ENCODE measurements around the gene TH.

Gene TH

GRCh38 chr11:2149460-2149859 is 22.2 kb downstream of the TH start:
- Histone ChIP-seq H3K79me1 (ENCODE audit: low read length) (no peaks in the 10 kb centered on the region), H2BK120ac (ENCODE audit: low read depth, low read length) (no peak overlapping the region), H3K4me1 (ENCODE audit: control insufficient read depth, low read depth, low read length) (no peaks in the 10 kb centered on the region), H3K36me3 (ENCODE audit: control insufficient read depth, insufficient read depth, low read length) (no peaks in the 10 kb centered on the region), H3K4me2 (ENCODE audit: low read length) (no peak overlapping the region), H4K8ac (ENCODE audit: low read depth, low read length) (no peak overlapping the region), H3K9ac (ENCODE audit: low read length) (no peak overlapping the region), H2AK5ac (ENCODE audit: low read length) (no peak overlapping the region), H3K27ac (ENCODE audit: low read depth, low read length) (no peak overlapping the region), H4K5ac (ENCODE audit: low read length) (no peak overlapping the region), H3K27me3 (ENCODE audit: insufficient read depth, low read length, poor library complexity) (peaks cover 44% of the 10 kb centered on the region), H3K23ac (ENCODE audit: low read length) (no peak overlapping the region), H3K56ac (ENCODE audit: low read length) (no peak overlapping the region), H3K18ac (ENCODE audit: low read length) (no peak overlapping the region), H3K79me2 (ENCODE audit: control insufficient read depth, insufficient read depth, low read length) (no peaks in the 10 kb centered on the region), H2BK15ac (replicated peaks; ENCODE audit: low read depth) (no peak overlapping the region), H2BK5ac (ENCODE audit: low read length) (no peak overlapping the region), H3K4ac (ENCODE audit: low read depth, low read length) (no peak overlapping the region), H3K4me3 (ENCODE audit: low read length) (no peak overlapping the region)
- no CpG with 5 or more reads among the region's 8 CpGs for WGBS (ENCODE audit: extremely low coverage, insufficient coverage, low lambda C conversion rate)
- no peak for DNase-seq

DNA sequence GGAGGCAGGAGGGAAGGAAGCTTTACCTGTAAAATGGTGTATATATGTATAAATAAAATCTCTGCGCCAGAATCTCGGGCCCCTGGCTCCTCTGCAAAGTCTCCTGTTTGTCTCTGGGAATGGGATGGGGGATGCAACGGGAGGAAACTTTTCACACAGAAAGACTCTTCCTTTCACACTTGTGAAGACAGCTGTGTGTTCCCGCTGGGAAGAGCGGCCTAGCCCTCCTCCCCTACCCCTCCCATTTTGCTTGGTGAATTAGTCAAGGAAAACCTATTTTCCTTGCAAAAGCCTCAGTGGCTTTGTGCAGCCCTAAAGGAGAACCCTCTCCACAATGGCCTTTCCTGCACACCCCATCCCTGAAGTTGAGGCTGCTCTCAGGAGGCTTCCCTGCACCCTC is 23.0 kb downstream of the TH start:
- Histone ChIP-seq H3K4me3 (ENCODE audit: low read length) (no peak overlapping the region), H3K56ac (ENCODE audit: low read length) (no peak overlapping the region), H2AK5ac (ENCODE audit: low read length) (no peak overlapping the region), H3K9ac (ENCODE audit: low read length) (no peak overlapping the region), H2BK15ac (replicated peaks; ENCODE audit: low read depth) (no peak overlapping the region), H3K4ac (ENCODE audit: low read depth, low read length) (no peak overlapping the region), H4K5ac (ENCODE audit: low read length) (no peak overlapping the region), H3K79me2 (ENCODE audit: control insufficient read depth, insufficient read depth, low read length) (no peaks in the 10 kb centered on the region), H3K4me1 (ENCODE audit: control insufficient read depth, low read depth, low read length) (no peaks in the 10 kb centered on the region), H3K27ac (ENCODE audit: low read depth, low read length) (no peak overlapping the region), H3K4me2 (ENCODE audit: low read length) (no peak overlapping the region), H3K79me1 (ENCODE audit: low read length) (no peaks in the 10 kb centered on the region), H3K18ac (ENCODE audit: low read length) (no peak overlapping the region), H2BK120ac (ENCODE audit: low read depth, low read length) (no peak overlapping the region), H3K27me3 (ENCODE audit: insufficient read depth, low read length, poor library complexity) (peaks cover 52% of the 10 kb centered on the region), H3K36me3 (ENCODE audit: control insufficient read depth, insufficient read depth, low read length) (no peaks in the 10 kb centered on the region), H4K8ac (ENCODE audit: low read depth, low read length) (no peak overlapping the region), H2BK5ac (ENCODE audit: low read length) (no peak overlapping the region), H3K23ac (ENCODE audit: low read length) (no peak overlapping the region)
- no peak for DNase-seq
- WGBS (ENCODE audit: extremely low coverage, insufficient coverage, low lambda C conversion rate): no CpG with 5 or more reads among the region's 5 CpGs

DNA sequence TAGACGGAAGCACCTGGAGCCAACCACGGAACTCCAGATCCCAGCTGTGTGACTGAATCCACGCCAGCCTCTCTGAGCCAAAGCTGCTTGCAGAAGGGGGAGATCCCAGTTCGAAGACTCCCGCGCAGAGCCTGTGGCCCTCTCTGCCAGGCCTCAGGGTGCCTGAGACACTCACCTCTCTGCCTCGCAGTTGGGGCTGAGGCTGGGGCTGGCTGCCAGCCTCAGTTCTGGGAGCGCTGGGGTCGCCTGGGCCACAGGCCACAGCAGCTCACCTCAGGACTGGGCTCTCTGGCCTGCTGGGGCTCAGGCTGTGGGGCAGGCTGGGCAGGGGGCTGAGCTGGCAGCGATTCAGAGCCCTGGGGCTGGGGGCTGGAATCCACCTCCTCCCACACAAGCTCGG is 24.2 kb downstream of the TH start:
- no peak overlapping the region for H2AK5ac ChIP-seq (ENCODE audit: low read length)
- H3K56ac ChIP-seq (ENCODE audit: low read length): no peak overlapping the region
- no peak overlapping the region for H2BK5ac ChIP-seq (ENCODE audit: low read length)
- no peak overlapping the region for H3K27ac ChIP-seq (ENCODE audit: low read depth, low read length)
- H3K23ac ChIP-seq (ENCODE audit: low read length): no peak overlapping the region
- WGBS (ENCODE audit: extremely low coverage, insufficient coverage, low lambda C conversion rate): no CpG with 5 or more reads among the region's 11 CpGs
- no peak overlapping the region for H4K5ac ChIP-seq (ENCODE audit: low read length)
- H3K27me3 ChIP-seq (ENCODE audit: insufficient read depth, low read length, poor library complexity): peaks cover 64% of the 10 kb centered on the region
- H4K8ac ChIP-seq (ENCODE audit: low read depth, low read length): no peak overlapping the region
- no peak overlapping the region for H2BK15ac ChIP-seq (replicated peaks; ENCODE audit: low read depth)
- H3K4ac ChIP-seq (ENCODE audit: low read depth, low read length): no peak overlapping the region
- H3K18ac ChIP-seq (ENCODE audit: low read length): no peak overlapping the region
- H3K4me1 ChIP-seq (ENCODE audit: control insufficient read depth, low read depth, low read length): no peaks in the 10 kb centered on the region
- H3K9ac ChIP-seq (ENCODE audit: low read length): no peak overlapping the region
- H3K4me3 ChIP-seq (ENCODE audit: low read length): no peak overlapping the region
- DNase-seq: no peak
- no peaks in the 10 kb centered on the region for H3K79me2 ChIP-seq (ENCODE audit: control insufficient read depth, insufficient read depth, low read length)
- H2BK120ac ChIP-seq (ENCODE audit: low read depth, low read length): no peak overlapping the region
- no peak overlapping the region for H3K4me2 ChIP-seq (ENCODE audit: low read length)
- no peaks in the 10 kb centered on the region for H3K36me3 ChIP-seq (ENCODE audit: control insufficient read depth, insufficient read depth, low read length)
- H3K79me1 ChIP-seq (ENCODE audit: low read length): no peaks in the 10 kb centered on the region

GRCh38 chr11:2146051-2146450 is 25.6 kb downstream of the TH start:
- DNase-seq: no peak
- no peak overlapping the region for H3K27ac ChIP-seq (ENCODE audit: low read depth, low read length)
- no peak overlapping the region for H3K18ac ChIP-seq (ENCODE audit: low read length)
- no peak overlapping the region for H3K56ac ChIP-seq (ENCODE audit: low read length)
- no peak overlapping the region for H2BK120ac ChIP-seq (ENCODE audit: low read depth, low read length)
- H3K4ac ChIP-seq (ENCODE audit: low read depth, low read length): no peak overlapping the region
- no peaks in the 10 kb centered on the region for H3K79me1 ChIP-seq (ENCODE audit: low read length)
- peaks cover 77% of the 10 kb centered on the region for H3K27me3 ChIP-seq (ENCODE audit: insufficient read depth, low read length, poor library complexity)
- no peak overlapping the region for H3K4me2 ChIP-seq (ENCODE audit: low read length)
- H3K4me1 ChIP-seq (ENCODE audit: control insufficient read depth, low read depth, low read length): no peaks in the 10 kb centered on the region
- no peak overlapping the region for H3K9ac ChIP-seq (ENCODE audit: low read length)
- H3K23ac ChIP-seq (ENCODE audit: low read length): no peak overlapping the region
- H3K36me3 ChIP-seq (ENCODE audit: control insufficient read depth, insufficient read depth, low read length): no peaks in the 10 kb centered on the region
- no peak overlapping the region for H3K4me3 ChIP-seq (ENCODE audit: low read length)
- no CpG with 5 or more reads among the region's 19 CpGs for WGBS (ENCODE audit: extremely low coverage, insufficient coverage, low lambda C conversion rate)
- H2AK5ac ChIP-seq (ENCODE audit: low read length): no peak overlapping the region
- H2BK5ac ChIP-seq (ENCODE audit: low read length): no peak overlapping the region
- no peak overlapping the region for H2BK15ac ChIP-seq (replicated peaks; ENCODE audit: low read depth)
- no peak overlapping the region for H4K5ac ChIP-seq (ENCODE audit: low read length)
- H3K79me2 ChIP-seq (ENCODE audit: control insufficient read depth, insufficient read depth, low read length): no peaks in the 10 kb centered on the region
- no peak overlapping the region for H4K8ac ChIP-seq (ENCODE audit: low read depth, low read length)

- Histone ChIP-seq H3K36me3 (ENCODE audit: control insufficient read depth, insufficient read depth, low read length) (no peaks in the 10 kb centered on the region), H2BK5ac (ENCODE audit: low read length) (no peak overlapping the region), H3K56ac (ENCODE audit: low read length) (no peak overlapping the region), H3K27ac (ENCODE audit: low read depth, low read length) (no peak overlapping the region), H4K5ac (ENCODE audit: low read length) (no peak overlapping the region), H3K4me3 (ENCODE audit: low read length) (no peak overlapping the region), H3K9ac (ENCODE audit: low read length) (no peak overlapping the region), H3K23ac (ENCODE audit: low read length) (no peak overlapping the region), H3K4me2 (ENCODE audit: low read length) (no peak overlapping the region), H3K79me2 (ENCODE audit: control insufficient read depth, insufficient read depth, low read length) (no peaks in the 10 kb centered on the region), H3K27me3 (ENCODE audit: insufficient read depth, low read length, poor library complexity) (peaks cover 87% of the 10 kb centered on the region), H4K8ac (ENCODE audit: low read depth, low read length) (no peak overlapping the region), H2AK5ac (ENCODE audit: low read length) (no peak overlapping the region), H3K4ac (ENCODE audit: low read depth, low read length) (no peak overlapping the region), H2BK15ac (replicated peaks; ENCODE audit: low read depth) (no peak overlapping the region), H3K18ac (ENCODE audit: low read length) (no peak overlapping the region), H3K79me1 (ENCODE audit: low read length) (no peaks in the 10 kb centered on the region), H2BK120ac (ENCODE audit: low read depth, low read length) (no peak overlapping the region), H3K4me1 (ENCODE audit: control insufficient read depth, low read depth, low read length) (no peaks in the 10 kb centered on the region)
- DNase-seq: no peak
- no CpG with 5 or more reads among the region's 18 CpGs for WGBS (ENCODE audit: extremely low coverage, insufficient coverage, low lambda C conversion rate)
Measured at GRCh38 chr11:2144544-2145248, 26.9 kb downstream of the TH start.
